Suprapubic skin (tissue), 4 donors: ENCODE results near the gene ATP6V1A. TPM values are rescaled to one million over a fixed set of nuclear protein-coding genes. Genes with fewer than 3 reads are reported as not detected.

Source experiments
- DNase-seq, 2 donors: peaks; one replicate each; pipeline ENCODE4 v3.0.0-alpha.2; 2019; ENCODE audit warnings: low spot score in 2 of 2
- H3K27ac ChIP-seq: fragments of 200-600 bp; sonication (generic); one replicate; pipeline ENCODE4 v1.5.1; 2019
- H3K27me3 ChIP-seq: fragments of 200-600 bp; sonication (generic); one replicate; pipeline ENCODE4 v1.5.1; 2019
- H3K36me3 ChIP-seq: fragments of 200-600 bp; sonication (generic); one replicate; pipeline ENCODE4 v1.5.1; 2019
- H3K4me1 ChIP-seq: fragments of 200-600 bp; sonication (generic); one replicate; pipeline ENCODE4 v1.5.1; 2019
- H3K4me3 ChIP-seq: fragments of 200-600 bp; sonication (generic); one replicate; pipeline ENCODE4 v1.5.1; 2019; ENCODE audit warnings: mild to moderate bottlenecking
- H3K9me3 ChIP-seq: fragments of 200-600 bp; sonication (generic); one replicate; pipeline ENCODE4 v1.5.1; 2019
- CTCF ChIP-seq, 2 donors: fragments of 200-600 bp in 1 of 2; fragments of 450-650 bp in 1 of 2; sonication (generic) in 1 of 2; IDR thresholded peaks; one replicate each; pipeline ENCODE4 v1.5.1; 2016 to 2019; ENCODE audit warnings: antibody characterized with exemption in 2 of 2, mild to moderate bottlenecking in 1 of 2, moderate library complexity in 1 of 2
- EP300 ChIP-seq: sonication (generic); formaldehyde crosslinking; IDR thresholded peaks from one replicate; pipeline ENCODE4 v1.6.1; 2017; ENCODE audit warnings: antibody characterized with exemption
- POLR2A ChIP-seq, 2 donors: fragments of 450-650 bp; IDR thresholded peaks; one replicate each; pipeline ENCODE4 v1.6.1; 2017; ENCODE audit warnings: antibody characterized with exemption in 2 of 2, mild to moderate bottlenecking in 2 of 2, moderate library complexity in 2 of 2
- POLR2AphosphoS5 ChIP-seq, 3 donors: sonication (generic); formaldehyde crosslinking; IDR thresholded peaks; one replicate each; pipeline ENCODE4 v1.6.1; 2017; ENCODE audit warnings: antibody characterized with exemption in 3 of 3
- WGBS: methylation state at CpG from one replicate; pipeline ENCODE4 v1.1.5; 2018; 5-methylcytosine and 5-hydroxymethylcytosine counted together
- total RNA-seq, 4 donors: library from RNA; depleted of rRNA; stranded (reverse); fragments of >200 nt; gene quantifications; one replicate each; pipeline ENCODE4 v1.1.0, GENCODE V29; 2016

Gene ATP6V1A
- total RNA-seq, 4 donors from 2014 or later: 43.5 to 63.5 (median 58.7) TPM

- no peak for DNase-seq
- no peak overlapping the region for H3K27ac ChIP-seq
- no peaks in the 10 kb centered on the region for H3K27me3 ChIP-seq
- peaks cover 10% of the 10 kb centered on the region for H3K4me1 ChIP-seq
- WGBS: 62% methylated on average over 3 of the region's 3 CpGs
- TF ChIP-seq POLR2AphosphoS5 (IDR thresholded peaks at IDR 0.05) (no peak), POLR2A (IDR thresholded peaks at IDR 0.05) (no peak), EP300 (no peak), CTCF (IDR thresholded peaks at IDR 0.05) (no peak)
- H3K4me3 ChIP-seq: no peak overlapping the region
- H3K9me3 ChIP-seq: no peaks in the 10 kb centered on the region
- no peaks in the 10 kb centered on the region for H3K36me3 ChIP-seq
Measured at GRCh38 chr3:113852506-113852905, 105.7 kb downstream of the ATP6V1A start.

Other genes with a start within 250 kb of the ATP6V1A start
- 10 to 100 TPM in 3 of 4 donors, 1 to 10 TPM in 1; 6.5 to 36.5 (median 12.9) TPM for gene SPICE1, start 231.9 kb upstream of the ATP6V1A start, total RNA-seq
- gene SIDT1, start 214.5 kb upstream of the ATP6V1A start, total RNA-seq: 10 to 100 TPM in 1 of 4 donors, 1 to 10 TPM in 2, under 1 TPM in 1; 0.34 to 11.4 (median 2.2) TPM
- gene USF3, start 50.4 kb upstream of the ATP6V1A start, total RNA-seq: 10 to 100 TPM; 20.6 to 34.6 (median 28.2) TPM
- gene NAA50, start 786 bp upstream of the ATP6V1A start, total RNA-seq: 100 to 1,000 TPM in 3 of 4 donors, 10 to 100 TPM in 1; 87.3 to 184 (median 128) TPM
- gene GRAMD1C, start 91.8 kb downstream of the ATP6V1A start, total RNA-seq: 10 to 100 TPM; 16.5 to 70.9 (median 25.5) TPM
- gene ZDHHC23, start 201.0 kb downstream of the ATP6V1A start, total RNA-seq: 10 to 100 TPM in 3 of 4 donors, 1 to 10 TPM in 1; 10.0 to 21.2 (median 13.0) TPM